Mesenchymal stem cell (in vitro differentiated cells and primary cell): ENCODE measurements around the gene DENND5B.

Experiments used
- DNase-seq: peaks from one replicate; pipeline ENCODE4 v3.0.0-alpha.2; 2013
- H2AFZ ChIP-seq: one replicate; pipeline ENCODE4 v1.6.1; 2013; ENCODE audit warnings: low read depth, mild to moderate bottlenecking, control low read depth, inconsistent platforms, low read length, moderate library complexity
- H2AK5ac ChIP-seq: 2 replicates; pipeline ENCODE4 v1.6.1; 2013; ENCODE audit warnings: low read length, moderate library complexity, mild to moderate bottlenecking, inconsistent platforms; ENCODE audit not compliant: severe bottlenecking
- H2BK120ac ChIP-seq: one replicate; pipeline ENCODE4 v1.6.1; 2013; ENCODE audit warnings: low read depth, mild to moderate bottlenecking, inconsistent platforms, low read length, moderate library complexity
- H2BK12ac ChIP-seq, 2 experiments: one replicate each; pipeline ENCODE4 v1.6.1; 2013; ENCODE audit warnings: inconsistent platforms in 2 of 2, low read length in 2 of 2, mild to moderate bottlenecking in 2 of 2, moderate library complexity in 2 of 2, control low read depth in 1 of 2
- H2BK15ac ChIP-seq: one replicate; pipeline ENCODE4 v1.6.1; 2013; ENCODE audit warnings: mild to moderate bottlenecking, low read depth, inconsistent platforms; ENCODE audit not compliant: poor library complexity, severe bottlenecking
- H2BK5ac ChIP-seq: 2 replicates; pipeline ENCODE4 v1.6.1; 2013; ENCODE audit warnings: low read depth, mild to moderate bottlenecking, low read length, control low read depth, inconsistent platforms; ENCODE audit not compliant: poor library complexity, severe bottlenecking
- H3K14ac ChIP-seq, 2 experiments: one replicate each; pipeline ENCODE4 v1.6.1; 2013; ENCODE audit warnings: inconsistent platforms in 2 of 2, low read length in 2 of 2, control low read depth in 1 of 2, mild to moderate bottlenecking in 1 of 2, moderate library complexity in 1 of 2
- H3K18ac ChIP-seq, 2 experiments: one replicate each; pipeline ENCODE4 v1.6.1; 2013; ENCODE audit warnings: inconsistent platforms in 2 of 2, low read length in 2 of 2, control low read depth in 1 of 2, low read depth in 1 of 2, mild to moderate bottlenecking in 1 of 2
- H3K23ac ChIP-seq, 2 experiments: one replicate each; pipeline ENCODE4 v1.6.1; 2013; ENCODE audit warnings: inconsistent platforms in 2 of 2, low read length in 2 of 2, mild to moderate bottlenecking in 2 of 2, moderate library complexity in 2 of 2, control low read depth in 1 of 2
- H3K27ac ChIP-seq: 2 replicates; pipeline ENCODE4 v1.5.1; 2013; ENCODE audit warnings: mild to moderate bottlenecking, moderate library complexity, low read length, control low read depth, inconsistent platforms; ENCODE audit not compliant: poor library complexity, severe bottlenecking
- H3K27me3 ChIP-seq, 2 experiments: 2 replicates each; pipeline versions ENCODE4 v1.6.1 to v1.7.0; 2013; ENCODE audit warnings: low read length in 2 of 2, mild to moderate bottlenecking in 2 of 2, moderate library complexity in 2 of 2, control low read depth in 1 of 2, inconsistent platforms in 1 of 2; ENCODE audit not compliant: control insufficient read depth in 1 of 2, insufficient read depth in 1 of 2
- H3K36me3 ChIP-seq, 2 experiments: 2 replicates each; pipeline versions ENCODE4 v1.6.1 to v1.7.0; 2013; ENCODE audit warnings: low read length in 2 of 2, control low read depth in 1 of 2, inconsistent platforms in 1 of 2, low read depth in 1 of 2, mild to moderate bottlenecking in 1 of 2; ENCODE audit not compliant: insufficient read depth in 2 of 2, control insufficient read depth in 1 of 2
- H3K4ac ChIP-seq, 2 experiments: one replicate each; pipeline ENCODE4 v1.6.1; 2013; ENCODE audit warnings: inconsistent platforms in 2 of 2, low read length in 2 of 2, mild to moderate bottlenecking in 2 of 2, moderate library complexity in 2 of 2, control low read depth in 1 of 2, low read depth in 1 of 2
- H3K4me1 ChIP-seq: 2 replicates; pipeline ENCODE4 v1.6.1; 2013; ENCODE audit warnings: low read depth, low read length, control low read depth; ENCODE audit not compliant: control insufficient read depth, insufficient read depth
- H3K4me2 ChIP-seq: 2 replicates; pipeline ENCODE4 v1.6.1; 2013; ENCODE audit warnings: low read length, mild to moderate bottlenecking, inconsistent platforms; ENCODE audit not compliant: poor library complexity, severe bottlenecking
- H3K4me3 ChIP-seq, 2 experiments: 2 replicates each; pipeline versions ENCODE4 v1.5.1 to v1.7.0; 2013; ENCODE audit warnings: low read length in 2 of 2, mild to moderate bottlenecking in 2 of 2, control low read depth in 1 of 2, low read depth in 1 of 2; ENCODE audit not compliant: insufficient read depth in 1 of 2
- H3K79me1 ChIP-seq: replicated peaks from 2 replicates; pipeline ENCODE4 v1.6.1; 2013; ENCODE audit warnings: mild to moderate bottlenecking, control low read depth, low read length, inconsistent platforms; ENCODE audit not compliant: poor library complexity, severe bottlenecking
- H3K9ac ChIP-seq: 2 replicates; pipeline ENCODE4 v1.7.0; 2013; ENCODE audit warnings: mild to moderate bottlenecking, low read length, moderate library complexity
- H3K9me3 ChIP-seq: 2 replicates; pipeline ENCODE4 v1.7.0; 2013; ENCODE audit warnings: mild to moderate bottlenecking, low read length; ENCODE audit not compliant: control insufficient read depth
- H4K8ac ChIP-seq: one replicate; pipeline ENCODE4 v1.6.1; 2013; ENCODE audit warnings: inconsistent platforms, mild to moderate bottlenecking, low read length, moderate library complexity
- H4K91ac ChIP-seq: one replicate; pipeline ENCODE4 v1.6.1; 2013; ENCODE audit warnings: mild to moderate bottlenecking, low read length, inconsistent platforms
- WGBS: methylation state at CpG from one replicate; pipeline ENCODE4 v1.1.7; 2013; ENCODE audit warnings: mixed read lengths; 5-methylcytosine and 5-hydroxymethylcytosine counted together

The DENND5B gene

GRCh38 chr12:31525496-31526157 lies 65.3 kb downstream of the DENND5B start:
- no peaks in the 10 kb centered on the region for H3K9me3 ChIP-seq
- H2AK5ac ChIP-seq, result no peak overlapping the region
- H4K91ac ChIP-seq, result no peak overlapping the region
- 100% methylated on average over 1 of the region's 3 CpGs for WGBS
- no peak overlapping the region for H2BK15ac ChIP-seq
- H3K4me2 ChIP-seq, result peak overlapping the region; percentile 7
- no peak overlapping the region for H3K18ac ChIP-seq
- H3K9ac ChIP-seq, result no peak overlapping the region
- H3K14ac ChIP-seq, result no peak overlapping the region
- peaks cover 12% of the 10 kb centered on the region for H3K79me1 ChIP-seq
- H2AFZ ChIP-seq, result no peak overlapping the region
- no peaks in the 10 kb centered on the region for H3K36me3 ChIP-seq
- no peak for DNase-seq
- H3K27me3 ChIP-seq, result no peaks in the 10 kb centered on the region
- H3K4me3 ChIP-seq, result no peak overlapping the region
- H2BK5ac ChIP-seq, result no peak overlapping the region
- H3K4ac ChIP-seq, result no peak overlapping the region
- H3K23ac ChIP-seq, result no peak overlapping the region
- H3K27ac ChIP-seq, result peak overlapping the region; percentile 30
- no peak overlapping the region for H2BK120ac ChIP-seq
- H2BK12ac ChIP-seq, result no peak overlapping the region
- H3K4me1 ChIP-seq, result peaks cover 8% of the 10 kb centered on the region
- no peak overlapping the region for H4K8ac ChIP-seq

- Histone ChIP-seq H3K23ac (no peak overlapping the region), H4K8ac (no peak overlapping the region), H3K9ac (no peak overlapping the region), H2BK15ac (no peak overlapping the region), H4K91ac (no peak overlapping the region), H3K4me1 (peaks cover 8% of the 10 kb centered on the region), H3K4me2 (no peak overlapping the region), H3K79me1 (peaks cover 11% of the 10 kb centered on the region), H3K4me3 (no peak overlapping the region), H2BK12ac (no peak overlapping the region), H3K27ac (no peak overlapping the region), H2BK5ac (no peak overlapping the region), H3K14ac (no peak overlapping the region), H2AK5ac (no peak overlapping the region), H3K36me3 (no peaks in the 10 kb centered on the region), H2AFZ (no peak overlapping the region), H3K4ac (no peak overlapping the region), H2BK120ac (no peak overlapping the region), H3K9me3 (no peaks in the 10 kb centered on the region), H3K27me3 (no peaks in the 10 kb centered on the region), H3K18ac (no peak overlapping the region)
- peak; percentile 74 for DNase-seq
- WGBS, result no CpG with 5 or more reads among the region's 1 CpG
Measured at GRCh38 chr12:31524791-31525495, 66.0 kb downstream of the DENND5B start.

- no peak overlapping the region for H2BK5ac ChIP-seq
- no peak overlapping the region for H2BK120ac ChIP-seq
- no peak overlapping the region for H2BK12ac ChIP-seq
- no peak overlapping the region for H3K9ac ChIP-seq
- H3K4me1 ChIP-seq, result peaks cover 8% of the 10 kb centered on the region
- no peak overlapping the region for H4K91ac ChIP-seq
- no peak overlapping the region for H2AK5ac ChIP-seq
- DNase-seq, result no peak
- no peak overlapping the region for H3K27ac ChIP-seq
- H3K36me3 ChIP-seq, result no peaks in the 10 kb centered on the region
- no peaks in the 10 kb centered on the region for H3K9me3 ChIP-seq
- no peak overlapping the region for H3K4ac ChIP-seq
- H3K27me3 ChIP-seq, result no peaks in the 10 kb centered on the region
- H3K4me2 ChIP-seq, result no peak overlapping the region
- peaks cover 8% of the 10 kb centered on the region for H3K79me1 ChIP-seq
- no peak overlapping the region for H2BK15ac ChIP-seq
- H4K8ac ChIP-seq, result no peak overlapping the region
- H2AFZ ChIP-seq, result no peak overlapping the region
- no peak overlapping the region for H3K14ac ChIP-seq
- no CpG with 5 or more reads among the region's 2 CpGs for WGBS
- H3K18ac ChIP-seq, result no peak overlapping the region
- H3K23ac ChIP-seq, result no peak overlapping the region
- H3K4me3 ChIP-seq, result no peak overlapping the region
Measured at GRCh38 chr12:31523306-31523705, 67.6 kb downstream of the DENND5B start.

GRCh38 chr12:31522607-31523006 lies 68.3 kb downstream of the DENND5B start:
- Histone ChIP-seq H4K8ac (peak overlapping the region; percentile 21), H2AFZ (no peak overlapping the region)
- WGBS, result 87% methylated on average over 7 of the region's 7 CpGs

More at GRCh38 chr12:31522607-31523006, 68.3 kb downstream of the DENND5B start:
- Histone ChIP-seq H2BK12ac (peak overlapping the region in 1 of 2 experiments; percentile 2), H3K4me1 (peaks cover 11% of the 10 kb centered on the region), H2AK5ac (no peak overlapping the region), H3K9ac (no peak overlapping the region), H3K23ac (no peak overlapping the region), H3K18ac (no peak overlapping the region), H3K36me3 (no peaks in the 10 kb centered on the region), H3K4ac (no peak overlapping the region), H4K91ac (no peak overlapping the region), H3K4me3 (no peak overlapping the region), H3K4me2 (no peak overlapping the region), H2BK5ac (no peak overlapping the region), H3K9me3 (no peaks in the 10 kb centered on the region), H3K79me1 (peaks cover 8% of the 10 kb centered on the region), H3K27ac (no peak overlapping the region), H3K14ac (no peak overlapping the region), H3K27me3 (no peaks in the 10 kb centered on the region), H2BK120ac (no peak overlapping the region), H2BK15ac (no peak overlapping the region)
- DNase-seq, result no peak
